RPMI8226 (cell line): ENCODE measurements around the gene SEC24D.
"Not testable (repeated sequence)": the region's sequence is repeated elsewhere in the genome, so short reads cannot be mapped to it uniquely, and the experiment has no call there.

Experiments
- DNase-seq: peaks from one replicate; pipeline ENCODE4 v3.0.0-alpha.2; 2015

Gene SEC24D

GRCh38 chr4:118803253-118803652 is 32.7 kb downstream of the SEC24D start:
- no peak for DNase-seq

GRCh38 chr4:118801895-118802575 is 33.9 kb downstream of the SEC24D start:
- no peak for DNase-seq

GRCh38 chr4:118799231-118799942 is 36.5 kb downstream of the SEC24D start:
- no peak for DNase-seq

GRCh38 chr4:118798658-118799057 is 37.3 kb downstream of the SEC24D start:
- no peak for DNase-seq

- DNase-seq, result no peak
Measured at GRCh38 chr4:118797558-118798142, 38.3 kb downstream of the SEC24D start.

GRCh38 chr4:118791690-118792446 is 44.1 kb downstream of the SEC24D start:
- DNase-seq, result not testable (repeated sequence)

GRCh38 chr4:118790544-118790943 is 45.4 kb downstream of the SEC24D start:
- DNase-seq, result no peak

- no peak for DNase-seq
Measured at GRCh38 chr4:118788911-118789310, 47.0 kb downstream of the SEC24D start.

- no peak for DNase-seq
Measured at GRCh38 chr4:118787844-118788380, 48.0 kb downstream of the SEC24D start.

- no peak for DNase-seq
Measured at GRCh38 chr4:118784776-118785175, 51.1 kb downstream of the SEC24D start.

- no peak for DNase-seq
Measured at GRCh38 chr4:118783887-118784286, 52.0 kb downstream of the SEC24D start.

- not testable (repeated sequence) for DNase-seq
Measured at GRCh38 chr4:118782886-118783285, 53.0 kb downstream of the SEC24D start.

GRCh38 chr4:118777649-118778048 is 58.3 kb downstream of the SEC24D start:
- not testable (repeated sequence) for DNase-seq

GRCh38 chr4:118776955-118777640 is 58.8 kb downstream of the SEC24D start:
- DNase-seq, result not testable (repeated sequence)

GRCh38 chr4:118776157-118776954 is 59.6 kb downstream of the SEC24D start:
- DNase-seq, result peak; percentile 46

GRCh38 chr4:118775405-118775804 is 60.5 kb downstream of the SEC24D start:
- no peak for DNase-seq

- DNase-seq, result no peak
Measured at GRCh38 chr4:118774989-118775388, 60.9 kb downstream of the SEC24D start.

GRCh38 chr4:118774321-118774720 is 61.6 kb downstream of the SEC24D start:
- DNase-seq, result no peak

GRCh38 chr4:118773429-118773792 is 62.5 kb downstream of the SEC24D start:
- DNase-seq, result no peak

GRCh38 chr4:118772767-118773428 is 63.0 kb downstream of the SEC24D start:
- no peak for DNase-seq
